OCI-LY7 (cell line): ENCODE measurements around the gene AXDND1. TPM values are rescaled to one million over a fixed set of nuclear protein-coding genes. Genes with fewer than 3 reads are reported as not detected.

Experiments used
- BruUV-seq: library from RNA; stranded (reverse); fragments of 400-500 nt; replicated peaks from 2 replicates; lab custom pipeline; 2021; lab: Mats Ljungman, UMichigan
- CTCF ChIA-PET: fragments of 300-600 bp; sonication (Branson Sonifier 250); formaldehyde crosslinking; loops from one replicate; lab custom pipeline; 2022; ENCODE audit warnings: antibody characterized with exemption; ENCODE audit not compliant: unreplicated experiment; lab: Charles Lee
- POLR2A ChIA-PET: fragments of 300-600 bp; sonication (Branson Sonifier 250); formaldehyde crosslinking; loops from one replicate; lab custom pipeline; 2022; ENCODE audit warnings: antibody characterized with exemption; lab: Charles Lee
- DNase-seq: peaks from one replicate; pipeline ENCODE4 v3.0.0-alpha.2; 2015; ENCODE audit warnings: low spot score
- H2AFZ ChIP-seq: fragments of 200-600 bp; sonication (generic), shearing (Covaris generic); 2 replicates; pipeline ENCODE4 v1.6.1; 2014; ENCODE audit warnings: mild to moderate bottlenecking, antibody characterized with exemption, low read length, moderate library complexity
- H3K27ac ChIP-seq: fragments of 200-600 bp; sonication (generic); 2 replicates; pipeline ENCODE4 v1.5.1; 2014; ENCODE audit warnings: mixed run types, low read depth, mild to moderate bottlenecking, moderate library complexity, low read length, inconsistent platforms; ENCODE audit not compliant: poor library complexity, severe bottlenecking
- H3K36me3 ChIP-seq: fragments of 200-600 bp; sonication (generic); 2 replicates; pipeline ENCODE4 v1.6.1; 2014; ENCODE audit warnings: mild to moderate bottlenecking, antibody characterized with exemption, low read length, moderate library complexity, mixed read lengths; ENCODE audit not compliant: insufficient read depth
- H3K4me1 ChIP-seq: fragments of 200-600 bp; sonication (generic); 2 replicates; pipeline ENCODE4 v1.5.1; 2014; ENCODE audit warnings: mild to moderate bottlenecking, low read length; ENCODE audit not compliant: insufficient read depth, poor library complexity, severe bottlenecking
- H3K4me2 ChIP-seq: fragments of 200-600 bp; sonication (generic); 2 replicates; pipeline ENCODE4 v1.6.1; 2014; ENCODE audit warnings: mild to moderate bottlenecking, low read length
- H3K4me3 ChIP-seq: fragments of 200-600 bp; sonication (generic); 2 replicates; pipeline ENCODE4 v1.5.1; 2014; ENCODE audit warnings: mild to moderate bottlenecking, low read depth, low read length; ENCODE audit not compliant: poor library complexity, severe bottlenecking
- H3K79me2 ChIP-seq: fragments of 200-600 bp; sonication (generic); 2 replicates; pipeline ENCODE4 v1.6.1; 2016; ENCODE audit warnings: low read depth, mild to moderate bottlenecking, low read length, moderate library complexity, mixed read lengths; ENCODE audit not compliant: insufficient read depth
- H3K9me2 ChIP-seq: fragments of 200-600 bp; sonication (generic); 2 replicates; pipeline ENCODE4 v1.6.1; 2016; ENCODE audit warnings: mild to moderate bottlenecking, low read length, mixed read lengths; ENCODE audit not compliant: insufficient read depth
- H3K9me3 ChIP-seq: fragments of 200-600 bp; sonication (generic); 2 replicates; pipeline ENCODE4 v1.6.1; 2014; ENCODE audit warnings: mild to moderate bottlenecking, mixed run types, low read length, mixed read lengths
- H4K20me1 ChIP-seq: fragments of 200-600 bp; sonication (generic); 2 replicates; pipeline ENCODE4 v1.6.1; 2014; ENCODE audit warnings: mild to moderate bottlenecking, antibody characterized with exemption, low read length, moderate library complexity, mixed read lengths; ENCODE audit not compliant: insufficient read depth
- EZH2phosphoT487 ChIP-seq: fragments of 200-600 bp; sonication (generic); IDR thresholded peaks from 2 replicates; pipeline ENCODE4 v1.6.1; 2018; ENCODE audit warnings: low read depth, borderline replicate concordance, mild to moderate bottlenecking, mixed run types, antibody characterized with exemption, low read length, moderate library complexity, mixed read lengths
- intact Hi-C: fragments of 100-400 bp; cut with micrococcal nuclease; formaldehyde crosslinking; loops from one replicate; pipeline ENCODE4 v1.10.0; 2022; ENCODE audit not compliant: unreplicated experiment
- small RNA-seq: library from RNA; depleted of rRNA; stranded (forward); fragments of <200 nt; gene quantifications from one replicate; pipeline ENCODE3, GENCODE V24; 2014
- total RNA-seq, 2 experiments: library from RNA; depleted of rRNA in 1 of 2; stranded (reverse); fragments of >200 nt in 1 of 2; shearing (Covaris generic) in 1 of 2; gene quantifications; 2 replicates each; pipeline ENCODE4 v1.2.3, GENCODE V29; 2014 to 2022
- TF ChIP-seq, protein P1 (sequence below): fragments of 200-600 bp; sonication (generic); conservative IDR thresholded peaks from 2 replicates; pipeline ENCODE4 v1.5.1; 2014; ENCODE audit warnings: mild to moderate bottlenecking, antibody characterized with exemption, low read length, moderate library complexity, mixed read lengths

The AXDND1 gene
- total RNA-seq, 2 experiments from 2014 or later = 0.16 to 1.8 TPM

GRCh38 chr1:179599623-179600249 lies 234.0 kb downstream of the AXDND1 start:
- CTCF ChIA-PET = interaction anchor here (0.6 kb wide), 1 partner anchor 229 kb away, joined by 3 read pairs; no protein-coding TSS in a partner anchor

DNA sequence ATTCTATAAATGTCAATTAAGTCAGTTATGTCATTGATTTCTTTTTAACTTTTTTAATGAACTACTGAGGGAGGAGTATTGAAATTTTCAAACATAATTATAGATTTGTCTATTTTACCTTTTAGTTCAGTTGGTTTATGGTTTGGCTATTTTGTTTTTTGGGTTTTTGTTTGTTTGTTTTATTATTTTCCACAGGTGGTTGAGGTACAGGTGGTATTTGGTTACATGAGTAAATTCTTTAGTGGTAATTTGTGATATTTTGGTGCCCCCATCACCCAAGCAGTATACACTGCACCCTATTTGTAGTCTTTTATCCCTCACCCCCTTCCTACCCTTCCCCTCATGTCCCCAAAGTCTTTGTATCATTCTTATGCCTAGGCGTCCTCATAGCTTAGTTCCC lies 235.3 kb downstream of the AXDND1 start:
- TF ChIP-seq, protein P1, sequence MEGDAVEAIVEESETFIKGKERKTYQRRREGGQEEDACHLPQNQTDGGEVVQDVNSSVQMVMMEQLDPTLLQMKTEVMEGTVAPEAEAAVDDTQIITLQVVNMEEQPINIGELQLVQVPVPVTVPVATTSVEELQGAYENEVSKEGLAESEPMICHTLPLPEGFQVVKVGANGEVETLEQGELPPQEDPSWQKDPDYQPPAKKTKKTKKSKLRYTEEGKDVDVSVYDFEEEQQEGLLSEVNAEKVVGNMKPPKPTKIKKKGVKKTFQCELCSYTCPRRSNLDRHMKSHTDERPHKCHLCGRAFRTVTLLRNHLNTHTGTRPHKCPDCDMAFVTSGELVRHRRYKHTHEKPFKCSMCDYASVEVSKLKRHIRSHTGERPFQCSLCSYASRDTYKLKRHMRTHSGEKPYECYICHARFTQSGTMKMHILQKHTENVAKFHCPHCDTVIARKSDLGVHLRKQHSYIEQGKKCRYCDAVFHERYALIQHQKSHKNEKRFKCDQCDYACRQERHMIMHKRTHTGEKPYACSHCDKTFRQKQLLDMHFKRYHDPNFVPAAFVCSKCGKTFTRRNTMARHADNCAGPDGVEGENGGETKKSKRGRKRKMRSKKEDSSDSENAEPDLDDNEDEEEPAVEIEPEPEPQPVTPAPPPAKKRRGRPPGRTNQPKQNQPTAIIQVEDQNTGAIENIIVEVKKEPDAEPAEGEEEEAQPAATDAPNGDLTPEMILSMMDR = no peak
- TF ChIP-seq EZH2phosphoT487 = no peak
- H3K4me3 ChIP-seq = no peak overlapping the region
- CTCF ChIA-PET = no interaction called here
- H3K4me1 ChIP-seq = peaks cover 55% of the 10 kb centered on the region
- no TSS peak for BruUV-seq
- H3K36me3 ChIP-seq = no peaks in the 10 kb centered on the region
- H4K20me1 ChIP-seq = no peaks in the 10 kb centered on the region
- H3K9me2 ChIP-seq = no peaks in the 10 kb centered on the region
- H3K4me2 ChIP-seq = no peak overlapping the region
- H3K9me3 ChIP-seq = peaks cover 4% of the 10 kb centered on the region; the same call in 1 of the 2 replicates
- H2AFZ ChIP-seq = no peak overlapping the region
- H3K79me2 ChIP-seq = no peaks in the 10 kb centered on the region
- intact Hi-C loops = no loop called here
- no peak for DNase-seq
- H3K27ac ChIP-seq = no peak overlapping the region
- POLR2A ChIA-PET = no interaction called here

More at GRCh38 chr1:179599623-179600249, 234.0 kb downstream of the AXDND1 start:
- H2AFZ ChIP-seq = no peak overlapping the region; the same call in 1 of the 2 replicates
- peaks cover 44% of the 10 kb centered on the region for H3K4me1 ChIP-seq
- DNase-seq = peak; percentile 85
- no peaks in the 10 kb centered on the region for H3K9me2 ChIP-seq
- intact Hi-C loops = loop anchor here (1.0 to 5.0 kb wide), 3 partner anchors 87 to 229 kb away; no protein-coding TSS in a partner anchor
- no peak for TF ChIP-seq EZH2phosphoT487
- TF ChIP-seq, protein P1 = peak; percentile 95
- no peaks in the 10 kb centered on the region for H3K79me2 ChIP-seq
- H4K20me1 ChIP-seq = no peaks in the 10 kb centered on the region
- no peak overlapping the region for H3K27ac ChIP-seq
- H3K36me3 ChIP-seq = no peaks in the 10 kb centered on the region
- H3K4me2 ChIP-seq = peak overlapping the region; percentile 47; the same call in 1 of the 2 replicates
- H3K4me3 ChIP-seq = no peak overlapping the region
- POLR2A ChIA-PET = interaction anchor here (0.6 to 0.7 kb wide), 2 partner anchors 260 to 393 kb away, joined by 3 to 5 read pairs; no protein-coding TSS in a partner anchor
- H3K9me3 ChIP-seq = peaks cover 4% of the 10 kb centered on the region; the same call in 1 of the 2 replicates
- BruUV-seq = no TSS peak

Small RNA genes within 50 kb of the gene (small RNA-seq; reads per million reads assigned to genes)
- gene MEF2AP1 = not detected
- gene RNU5F-2P = 0.78 reads per million, percentile 34 among the genes with 10 or more reads in this experiment

Other genes starting within 250 kb of the AXDND1 start
- gene ABL2, start 136.3 kb upstream of the AXDND1 start, total RNA-seq (2014; rRNA removed; shearing (Covaris generic)) = 7.3 and 7.9 TPM in 2 replicates
- gene ABL2, start 136.3 kb upstream of the AXDND1 start, total RNA-seq (2022) = 14.2 and 14.9 TPM in 2 replicates
- gene SOAT1, start 72.2 kb upstream of the AXDND1 start, total RNA-seq (2014; rRNA removed; shearing (Covaris generic)) = 8.7 and 11.1 TPM in 2 replicates
- gene SOAT1, start 72.2 kb upstream of the AXDND1 start, total RNA-seq (2022) = 29.6 and 34.0 TPM in 2 replicates
- not detected in 2 replicates for gene NPHS2, start 210.0 kb downstream of the AXDND1 start, total RNA-seq (2014; rRNA removed; shearing (Covaris generic))
- gene NPHS2, start 210.0 kb downstream of the AXDND1 start, total RNA-seq (2022) = not detected in 2 replicates
- not detected in 2 replicates for gene TDRD5, start 225.9 kb downstream of the AXDND1 start, total RNA-seq (2014; rRNA removed; shearing (Covaris generic))
- not detected in 2 replicates for gene TDRD5, start 225.9 kb downstream of the AXDND1 start, total RNA-seq (2022)